HEK293 (cell line): ENCODE data around the gene SEC61G.

ENCODE experiments used
- CTCF ChIA-PET: fragments of 350-600 bp; formaldehyde crosslinking; extraction: SDS; loops from one replicate; lab custom pipeline; 2021; ENCODE audit warnings: antibody characterized with exemption; lab: Yijun Ruan, JAX
- POLR2A ChIA-PET: fragments of 300-600 bp; formaldehyde crosslinking; extraction: SDS; loops from one replicate; lab custom pipeline; 2020; ENCODE audit warnings: antibody characterized with exemption, inconsistent platforms; lab: Yijun Ruan, JAX
- H3K27ac ChIP-seq: fragments of 200-500 bp; sonication (Bioruptor generic); 2 replicates; pipeline ENCODE4 v1.5.1; 2014; ENCODE audit warnings: low read depth, low read length, control low read depth, inconsistent platforms; ENCODE audit errors: extremely low read depth
- H3K36me3 ChIP-seq, 2 experiments: fragments of 200-500 bp in 1 of 2; sonication (Bioruptor generic) in 1 of 2; 1 replicate in 1 of 2; 2 replicates in 1 of 2; pipeline ENCODE4 v1.5.1; 2014 to 2017; ENCODE audit warnings: inconsistent platforms in 2 of 2, low read length in 2 of 2; ENCODE audit not compliant: control insufficient read depth in 2 of 2, insufficient read depth in 1 of 2
- H3K4me1 ChIP-seq: fragments of 200-500 bp; sonication (Bioruptor generic); 2 replicates; pipeline ENCODE4 v1.5.1; 2014; ENCODE audit warnings: mild to moderate bottlenecking, low read length, inconsistent platforms; ENCODE audit not compliant: control insufficient read depth, insufficient read depth
- H3K4me3 ChIP-seq: 2 replicates; pipeline ENCODE4 v1.5.1; 2011; ENCODE audit warnings: low read depth, mild to moderate bottlenecking, control low read depth, low read length, moderate library complexity
- H3K9me3 ChIP-seq: fragments of 200-500 bp; sonication (Bioruptor generic); 2 replicates; pipeline ENCODE4 v1.5.1; 2014; ENCODE audit warnings: low read depth, low read length, inconsistent platforms; ENCODE audit not compliant: control insufficient read depth, insufficient read depth
- IKZF3 ChIP-seq: fragments of 450-650 bp; IDR thresholded peaks from 2 replicates; pipeline ENCODE4 v1.5.0; 2018; ENCODE audit warnings: missing biosample characterization, mild to moderate bottlenecking, missing genetic modification characterization, moderate library complexity
- PRDM1 ChIP-seq: fragments of 450-650 bp; formaldehyde crosslinking; IDR thresholded peaks from 2 replicates; pipeline ENCODE4; 2016; ENCODE audit warnings: missing biosample characterization, missing genetic modification characterization
- SP2 ChIP-seq: fragments of 450-650 bp; formaldehyde crosslinking; IDR thresholded peaks from 2 replicates; pipeline ENCODE4 v1.5.1; 2016; ENCODE audit warnings: missing biosample characterization, missing genetic modification characterization
- ZBTB21 ChIP-seq: fragments of 450-650 bp; formaldehyde crosslinking; IDR thresholded peaks from 2 replicates; pipeline ENCODE4 v1.5.1; 2017; ENCODE audit warnings: missing biosample characterization, missing genetic modification characterization
- ZBTB7A ChIP-seq: fragments of 450-650 bp; formaldehyde crosslinking; IDR thresholded peaks from 2 replicates; pipeline ENCODE4 v1.5.1; 2016; ENCODE audit warnings: low read depth, missing biosample characterization, missing genetic modification characterization
- ZNF112 ChIP-seq: fragments of 450-650 bp; formaldehyde crosslinking; IDR thresholded peaks from 2 replicates; pipeline ENCODE4 v1.5.0; 2017; ENCODE audit warnings: missing biosample characterization, missing genetic modification characterization
- ZNF155 ChIP-seq: fragments of 450-650 bp; formaldehyde crosslinking; IDR thresholded peaks from 2 replicates; pipeline ENCODE4 v1.5.1; 2016; ENCODE audit warnings: missing biosample characterization, missing genetic modification characterization
- ZNF23 ChIP-seq: fragments of 450-650 bp; formaldehyde crosslinking; IDR thresholded peaks from 2 replicates; pipeline ENCODE4 v1.5.1; 2016; ENCODE audit warnings: missing biosample characterization, missing genetic modification characterization, borderline replicate concordance
- ZNF366 ChIP-seq: fragments of 450-650 bp; formaldehyde crosslinking; conservative IDR thresholded peaks from 2 replicates; pipeline ENCODE4 v1.5.1; 2016; ENCODE audit warnings: missing biosample characterization, missing genetic modification characterization
- ZNF521 ChIP-seq: fragments of 450-650 bp; formaldehyde crosslinking; IDR thresholded peaks from 2 replicates; pipeline ENCODE4 v1.5.1; 2017; ENCODE audit warnings: missing biosample characterization, mild to moderate bottlenecking, missing genetic modification characterization
- ZNF558 ChIP-seq: fragments of 450-650 bp; formaldehyde crosslinking; IDR thresholded peaks from 2 replicates; pipeline ENCODE4 v1.5.1; 2016; ENCODE audit warnings: missing biosample characterization, missing genetic modification characterization
- ZNF596 ChIP-seq: fragments of 450-650 bp; IDR thresholded peaks from 2 replicates; pipeline ENCODE4 v1.5.0; 2018; ENCODE audit warnings: missing biosample characterization, mild to moderate bottlenecking, missing genetic modification characterization, moderate library complexity
- ZNF600 ChIP-seq: fragments of 450-650 bp; formaldehyde crosslinking; IDR thresholded peaks from 2 replicates; pipeline ENCODE4 v1.5.1; 2016; ENCODE audit warnings: missing biosample characterization, missing genetic modification characterization
- ZNF701 ChIP-seq: fragments of 450-650 bp; formaldehyde crosslinking; IDR thresholded peaks from 2 replicates; pipeline ENCODE4 v1.5.1; 2016; ENCODE audit warnings: missing biosample characterization, missing genetic modification characterization
- ZNF792 ChIP-seq: fragments of 450-650 bp; formaldehyde crosslinking; IDR thresholded peaks from 2 replicates; pipeline ENCODE4 v1.5.1; 2016; ENCODE audit warnings: missing biosample characterization, missing genetic modification characterization
- ZNF837 ChIP-seq: fragments of 450-650 bp; formaldehyde crosslinking; IDR thresholded peaks from 2 replicates; pipeline ENCODE4 v1.5.1; 2016; ENCODE audit warnings: missing biosample characterization, missing genetic modification characterization
- TF ChIP-seq, protein P1 (sequence below): fragments of 450-650 bp; formaldehyde crosslinking; IDR thresholded peaks from 2 replicates; pipeline ENCODE4 v1.5.1; 2016; ENCODE audit warnings: missing biosample characterization, missing genetic modification characterization
- TF ChIP-seq, protein P2 (sequence below): fragments of 450-650 bp; IDR thresholded peaks from 2 replicates; pipeline ENCODE4 v1.5.1; 2018; ENCODE audit warnings: missing biosample characterization, missing genetic modification characterization
- TF ChIP-seq, protein P3 (sequence below): fragments of 450-650 bp; formaldehyde crosslinking; conservative IDR thresholded peaks from 2 replicates; pipeline ENCODE4 v1.5.1; 2016; ENCODE audit warnings: low read depth, missing biosample characterization, missing genetic modification characterization

SEC61G gene

DNA sequence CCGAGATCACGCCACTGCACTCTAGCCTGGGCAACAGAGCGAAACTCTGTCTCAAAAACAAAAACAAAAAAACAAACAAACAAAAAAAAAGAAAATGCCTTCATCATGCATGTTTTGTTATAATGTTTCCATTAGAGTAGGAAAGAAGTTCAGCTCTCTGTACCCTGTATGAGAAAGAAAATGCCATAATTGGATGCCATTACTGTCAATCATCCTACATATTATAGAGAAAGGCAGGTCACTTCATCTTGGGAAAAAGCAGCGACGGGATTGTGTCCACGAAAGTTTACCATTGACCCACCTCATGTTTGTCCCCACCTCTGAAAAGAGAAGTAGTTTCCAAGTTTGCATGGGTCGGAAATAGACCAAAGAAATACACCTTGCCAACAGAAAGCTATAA lies 33.8 kb downstream of the SEC61G start:
- no peak for TF ChIP-seq ZBTB21 (tag by site-specific recombination)
- no peak for TF ChIP-seq SP2 (tag by site-specific recombination)
- no peak for TF ChIP-seq ZNF521 (tag by site-specific recombination)
- TF ChIP-seq ZNF792 (tag by site-specific recombination): no peak
- TF ChIP-seq ZNF558: no peak
- TF ChIP-seq, protein P1, sequence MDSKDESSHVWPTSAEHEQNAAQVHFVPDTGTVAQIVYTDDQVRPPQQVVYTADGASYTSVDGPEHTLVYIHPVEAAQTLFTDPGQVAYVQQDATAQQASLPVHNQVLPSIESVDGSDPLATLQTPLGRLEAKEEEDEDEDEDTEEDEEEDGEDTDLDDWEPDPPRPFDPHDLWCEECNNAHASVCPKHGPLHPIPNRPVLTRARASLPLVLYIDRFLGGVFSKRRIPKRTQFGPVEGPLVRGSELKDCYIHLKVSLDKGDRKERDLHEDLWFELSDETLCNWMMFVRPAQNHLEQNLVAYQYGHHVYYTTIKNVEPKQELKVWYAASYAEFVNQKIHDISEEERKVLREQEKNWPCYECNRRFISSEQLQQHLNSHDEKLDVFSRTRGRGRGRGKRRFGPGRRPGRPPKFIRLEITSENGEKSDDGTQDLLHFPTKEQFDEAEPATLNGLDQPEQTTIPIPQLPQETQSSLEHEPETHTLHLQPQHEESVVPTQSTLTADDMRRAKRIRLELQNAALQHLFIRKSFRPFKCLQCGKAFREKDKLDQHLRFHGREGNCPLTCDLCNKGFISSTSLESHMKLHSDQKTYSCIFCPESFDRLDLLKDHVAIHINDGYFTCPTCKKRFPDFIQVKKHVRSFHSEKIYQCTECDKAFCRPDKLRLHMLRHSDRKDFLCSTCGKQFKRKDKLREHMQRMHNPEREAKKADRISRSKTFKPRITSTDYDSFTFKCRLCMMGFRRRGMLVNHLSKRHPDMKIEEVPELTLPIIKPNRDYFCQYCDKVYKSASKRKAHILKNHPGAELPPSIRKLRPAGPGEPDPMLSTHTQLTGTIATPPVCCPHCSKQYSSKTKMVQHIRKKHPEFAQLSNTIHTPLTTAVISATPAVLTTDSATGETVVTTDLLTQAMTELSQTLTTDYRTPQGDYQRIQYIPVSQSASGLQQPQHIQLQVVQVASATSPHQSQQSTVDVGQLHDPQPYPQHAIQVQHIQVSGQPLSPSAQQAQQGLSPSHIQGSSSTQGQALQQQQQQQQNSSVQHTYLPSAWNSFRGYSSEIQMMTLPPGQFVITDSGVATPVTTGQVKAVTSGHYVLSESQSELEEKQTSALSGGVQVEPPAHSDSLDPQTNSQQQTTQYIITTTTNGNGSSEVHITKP: no peak
- TF ChIP-seq, protein P2, sequence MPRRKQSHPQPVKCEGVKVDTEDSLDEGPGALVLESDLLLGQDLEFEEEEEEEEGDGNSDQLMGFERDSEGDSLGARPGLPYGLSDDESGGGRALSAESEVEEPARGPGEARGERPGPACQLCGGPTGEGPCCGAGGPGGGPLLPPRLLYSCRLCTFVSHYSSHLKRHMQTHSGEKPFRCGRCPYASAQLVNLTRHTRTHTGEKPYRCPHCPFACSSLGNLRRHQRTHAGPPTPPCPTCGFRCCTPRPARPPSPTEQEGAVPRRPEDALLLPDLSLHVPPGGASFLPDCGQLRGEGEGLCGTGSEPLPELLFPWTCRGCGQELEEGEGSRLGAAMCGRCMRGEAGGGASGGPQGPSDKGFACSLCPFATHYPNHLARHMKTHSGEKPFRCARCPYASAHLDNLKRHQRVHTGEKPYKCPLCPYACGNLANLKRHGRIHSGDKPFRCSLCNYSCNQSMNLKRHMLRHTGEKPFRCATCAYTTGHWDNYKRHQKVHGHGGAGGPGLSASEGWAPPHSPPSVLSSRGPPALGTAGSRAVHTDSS (tag by site-specific recombination): no peak
- no peak for TF ChIP-seq ZNF600 (tag by site-specific recombination)
- TF ChIP-seq ZNF701 (tag by site-specific recombination): no peak
- Histone ChIP-seq H3K36me3 (no peaks in the 10 kb centered on the region), H3K9me3 (no peaks in the 10 kb centered on the region), H3K27ac (no peak overlapping the region), H3K4me3 (no peak overlapping the region), H3K4me1 (no peaks in the 10 kb centered on the region)
- ChIA-PET CTCF (no interaction called here), POLR2A (interaction anchor here (0.7 kb wide), 1 partner anchor 34 kb away, joined by 4 read pairs; no protein-coding TSS in a partner anchor)

DNA sequence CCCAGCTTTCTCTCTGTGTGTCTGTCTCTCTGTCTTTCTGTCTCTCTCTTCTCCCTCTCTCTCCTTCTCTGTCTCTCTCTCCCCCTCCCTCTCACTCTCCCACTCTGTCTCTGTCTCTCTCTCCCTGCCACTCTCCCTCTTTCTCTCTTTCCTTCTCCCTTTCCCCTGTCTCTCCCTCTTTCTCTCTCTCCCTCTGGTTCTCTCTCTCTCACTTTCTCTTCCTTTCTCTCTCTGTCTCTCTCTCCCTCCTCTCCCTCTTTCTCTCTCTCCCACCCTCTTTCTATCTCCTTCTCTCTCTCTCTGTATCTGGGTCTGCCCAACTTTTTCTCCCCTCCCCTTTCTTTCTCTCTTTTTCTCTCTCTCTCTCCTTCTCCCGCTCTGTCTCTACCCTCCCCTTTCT lies 36.5 kb downstream of the SEC61G start:
- Histone ChIP-seq H3K36me3 (no peaks in the 10 kb centered on the region), H3K9me3 (no peaks in the 10 kb centered on the region), H3K4me3 (no peak overlapping the region), H3K27ac (no peak overlapping the region), H3K4me1 (no peaks in the 10 kb centered on the region)
- CTCF ChIA-PET: no interaction called here
- TF ChIP-seq ZNF112 (tag by site-specific recombination) (no peak), ZBTB7A (tag by site-specific recombination) (no peak), IKZF3 (tag by site-specific recombination) (no peak), ZNF837 (no peak), ZNF155 (no peak), ZNF23 (tag by site-specific recombination) (no peak), PRDM1 (tag by site-specific recombination) (peak; percentile 97), ZBTB21 (tag by site-specific recombination) (no peak), ZNF596 (tag by site-specific recombination) (peak; percentile 83), ZNF366 (tag by site-specific recombination) (peak; percentile 41; the same call in 1 of the 2 replicates)
- TF ChIP-seq, protein P3, sequence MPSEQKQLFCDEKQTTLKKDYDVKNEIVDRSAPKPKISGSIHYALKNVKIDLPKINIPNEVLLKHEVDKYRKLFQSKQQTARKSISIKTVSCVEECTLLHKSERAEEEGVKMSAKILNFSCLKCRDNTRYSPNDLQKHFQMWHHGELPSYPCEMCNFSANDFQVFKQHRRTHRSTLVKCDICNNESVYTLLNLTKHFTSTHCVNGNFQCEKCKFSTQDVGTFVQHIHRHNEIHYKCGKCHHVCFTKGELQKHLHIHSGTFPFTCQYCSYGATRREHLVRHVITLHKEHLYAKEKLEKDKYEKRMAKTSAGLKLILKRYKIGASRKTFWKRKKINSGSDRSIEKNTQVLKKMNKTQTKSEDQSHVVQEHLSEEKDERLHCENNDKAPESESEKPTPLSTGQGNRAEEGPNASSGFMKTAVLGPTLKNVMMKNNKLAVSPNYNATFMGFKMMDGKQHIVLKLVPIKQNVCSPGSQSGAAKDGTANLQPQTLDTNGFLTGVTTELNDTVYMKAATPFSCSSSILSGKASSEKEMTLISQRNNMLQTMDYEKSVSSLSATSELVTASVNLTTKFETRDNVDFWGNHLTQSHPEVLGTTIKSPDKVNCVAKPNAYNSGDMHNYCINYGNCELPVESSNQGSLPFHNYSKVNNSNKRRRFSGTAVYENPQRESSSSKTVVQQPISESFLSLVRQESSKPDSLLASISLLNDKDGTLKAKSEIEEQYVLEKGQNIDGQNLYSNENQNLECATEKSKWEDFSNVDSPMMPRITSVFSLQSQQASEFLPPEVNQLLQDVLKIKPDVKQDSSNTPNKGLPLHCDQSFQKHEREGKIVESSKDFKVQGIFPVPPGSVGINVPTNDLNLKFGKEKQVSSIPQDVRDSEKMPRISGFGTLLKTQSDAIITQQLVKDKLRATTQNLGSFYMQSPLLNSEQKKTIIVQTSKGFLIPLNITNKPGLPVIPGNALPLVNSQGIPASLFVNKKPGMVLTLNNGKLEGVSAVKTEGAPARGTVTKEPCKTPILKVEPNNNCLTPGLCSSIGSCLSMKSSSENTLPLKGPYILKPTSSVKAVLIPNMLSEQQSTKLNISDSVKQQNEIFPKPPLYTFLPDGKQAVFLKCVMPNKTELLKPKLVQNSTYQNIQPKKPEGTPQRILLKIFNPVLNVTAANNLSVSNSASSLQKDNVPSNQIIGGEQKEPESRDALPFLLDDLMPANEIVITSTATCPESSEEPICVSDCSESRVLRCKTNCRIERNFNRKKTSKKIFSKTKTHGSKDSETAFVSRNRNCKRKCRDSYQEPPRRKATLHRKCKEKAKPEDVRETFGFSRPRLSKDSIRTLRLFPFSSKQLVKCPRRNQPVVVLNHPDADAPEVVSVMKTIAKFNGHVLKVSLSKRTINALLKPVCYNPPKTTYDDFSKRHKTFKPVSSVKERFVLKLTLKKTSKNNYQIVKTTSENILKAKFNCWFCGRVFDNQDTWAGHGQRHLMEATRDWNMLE: no peak
- POLR2A ChIA-PET: interaction anchor here (0.7 kb wide), 1 partner anchor 33 kb away, joined by 3 read pairs; no protein-coding TSS in a partner anchor
